ENCODE results near the gene MST1R. TPM values are rescaled to one million over a fixed set of nuclear protein-coding genes. Genes with fewer than 3 reads are reported as not detected.

The MST1R gene
- polyA plus RNA-seq, 2 of the 4 experiments (the other 2 are of a cell fraction), result 5.9 to 7.5 TPM

GRCh38 chr3:49840388-49840787 lies 63.3 kb downstream of the MST1R start:
- H3K9me3 ChIP-seq, result no peaks in the 10 kb centered on the region
- POLR2A ChIA-PET, result no interaction called here
- no peak for ATAC-seq
- no peak overlapping the region for H3K4me2 ChIP-seq
- DNase-seq (ENCODE audit: low read depth in 1 of 2, low spot score in 1 of 2), result no peak
- no peaks in the 10 kb centered on the region for H3K4me1 ChIP-seq
- TF ChIP-seq BCL3 (IDR thresholded peaks at IDR 0.05) (no peak), GATA3 (IDR thresholded peaks at IDR 0.05; ENCODE audit: borderline replicate concordance) (no peak), ZNF302 (CRISPR knock-in tag; IDR thresholded peaks at IDR 0.05) (no peak), ZSCAN20 (CRISPR knock-in tag; IDR thresholded peaks at IDR 0.05) (no peak), EHF (CRISPR knock-in tag; IDR thresholded peaks at IDR 0.05) (no peak), ZC3H11A (IDR thresholded peaks at IDR 0.05) (no peak), SREBF2 (IDR thresholded peaks at IDR 0.05) (no peak), ESRRA (IDR thresholded peaks at IDR 0.05; ENCODE audit: borderline replicate concordance, low read length) (no peak), BHLHE40 (IDR thresholded peaks at IDR 0.05; ENCODE audit: low read depth, low read length) (no peak), HOXB13 (CRISPR knock-in tag; IDR thresholded peaks at IDR 0.05; ENCODE audit: low read depth) (no peak), CHD2 (IDR thresholded peaks at IDR 0.05; ENCODE audit: low read length, partially characterized antibody) (no peak), HDAC2 (IDR thresholded peaks at IDR 0.05) (no peak), RARB (CRISPR knock-in tag; IDR thresholded peaks at IDR 0.05) (no peak), EP300 (IDR thresholded peaks at IDR 0.05) (no peak), FOSL2 (IDR thresholded peaks at IDR 0.05) (no peak), FOSL2 (CRISPR knock-in tag; IDR thresholded peaks at IDR 0.05) (no peak), PHF8 (IDR thresholded peaks at IDR 0.05; ENCODE audit: borderline replicate concordance, low read depth) (no peak), ELK1 (IDR thresholded peaks at IDR 0.05; ENCODE audit: low read depth, low read length) (no peak)
- 67% methylated on average over 2 of the region's 2 CpGs for WGBS (ENCODE audit: missing lambda C conversion rate)
- H3K27ac ChIP-seq, result no peak overlapping the region
- CTCF ChIA-PET, result interaction anchor here (0.5 to 6.6 kb wide), 14 partner anchors 12 to 300 kb away, joined by 3 to 119 read pairs (median 22); partner anchors contain the start of genes AMIGO3, CDHR4, INKA1 and MST1R
- no peak overlapping the region for H3K4me3 ChIP-seq
- FAIRE-seq, result no peak

- H3K4me3 ChIP-seq, result no peak overlapping the region
- no peak overlapping the region for H3K27ac ChIP-seq
- DNase-seq (ENCODE audit: low read depth in 1 of 2, low spot score in 1 of 2) (peak; percentile 40 to 72), FAIRE-seq (no peak), ATAC-seq (peak; percentile 82 to 91; a peak in 5 of 6 replicates)
- ChIA-PET CTCF (interaction anchor here (0.6 to 6.6 kb wide), 49 partner anchors 8 to 1008 kb away, joined by 3 to 119 read pairs (median 4); partner anchors contain the start of genes AMIGO3, CAMKV, CDHR4 and INKA1), POLR2A (interaction anchor here (0.6 kb wide), 1 partner anchor 166 kb away, joined by 3 read pairs; no protein-coding TSS in a partner anchor)
- H3K4me1 ChIP-seq, result no peaks in the 10 kb centered on the region
- WGBS (ENCODE audit: missing lambda C conversion rate), result 43% methylated on average over 6 of the region's 6 CpGs
- H3K4me2 ChIP-seq, result no peak overlapping the region
- no peaks in the 10 kb centered on the region for H3K9me3 ChIP-seq
- TF ChIP-seq RAD21 (conservative IDR thresholded peaks at IDR 0.05 in 1 of 2, IDR thresholded peaks at IDR 0.05 in 1 of 2) (peak; percentile 70 to 71), ESRRA (IDR thresholded peaks at IDR 0.05; ENCODE audit: borderline replicate concordance, low read length) (no peak), CTCF (IDR thresholded peaks at IDR 0.05) (peak; percentile 76), SMC3 (IDR thresholded peaks at IDR 0.05) (peak; percentile 79)
Measured at GRCh38 chr3:49839193-49839809, 64.4 kb downstream of the MST1R start.

Small RNA genes lying within 50 kb of the gene (small RNA-seq; reads per million reads assigned to genes)
- gene RN7SL217P, result 0 reads per million in 6 experiments

Other genes starting within 250 kb of the MST1R start
- 60.8 and 74.9 TPM in 2 replicates for gene APEH, start 229.5 kb downstream of the MST1R start, polyA plus RNA-seq (2011; rRNA removed)
- 57.9 to 66.9 TPM (median 64.9 TPM) in 3 replicates for gene APEH, start 229.5 kb downstream of the MST1R start, polyA plus RNA-seq (2017; fragmentation: RNase III; extraction: RNeasy Plus Mini Kit Qiagen cat#74134 plus additional on column Dnase treatment)
- 3.6 and 5.0 TPM in 2 replicates for gene MST1, start 214.4 kb downstream of the MST1R start, polyA plus RNA-seq (2011; rRNA removed)
- 3.2 to 6.9 TPM (median 4.9 TPM) in 3 replicates for gene MST1, start 214.4 kb downstream of the MST1R start, polyA plus RNA-seq (2017; fragmentation: RNase III; extraction: RNeasy Plus Mini Kit Qiagen cat#74134 plus additional on column Dnase treatment)
- gene RNF123, start 214.3 kb downstream of the MST1R start, polyA plus RNA-seq (2011; rRNA removed), result 14.4 and 21.3 TPM in 2 replicates
- 12.9 to 16.1 TPM (median 16.0 TPM) in 3 replicates for gene RNF123, start 214.3 kb downstream of the MST1R start, polyA plus RNA-seq (2017; fragmentation: RNase III; extraction: RNeasy Plus Mini Kit Qiagen cat#74134 plus additional on column Dnase treatment)
- gene AMIGO3, start 184.2 kb downstream of the MST1R start, polyA plus RNA-seq (2011; rRNA removed), result 0.03 TPM in 1 of 2 replicates, not detected in the other
- gene AMIGO3, start 184.2 kb downstream of the MST1R start, polyA plus RNA-seq (2017; fragmentation: RNase III; extraction: RNeasy Plus Mini Kit Qiagen cat#74134 plus additional on column Dnase treatment), result 0.13 TPM in 1 of 3 replicates, not detected in the others
- 12.2 and 12.9 TPM in 2 replicates for gene GMPPB, start 179.9 kb downstream of the MST1R start, polyA plus RNA-seq (2011; rRNA removed)
- 22.1 to 26.9 TPM (median 24.1 TPM) in 3 replicates for gene GMPPB, start 179.9 kb downstream of the MST1R start, polyA plus RNA-seq (2017; fragmentation: RNase III; extraction: RNeasy Plus Mini Kit Qiagen cat#74134 plus additional on column Dnase treatment)
- 22.2 and 28.9 TPM in 2 replicates for gene IP6K1, start 117.3 kb downstream of the MST1R start, polyA plus RNA-seq (2011; rRNA removed)
- gene IP6K1, start 117.3 kb downstream of the MST1R start, polyA plus RNA-seq (2017; fragmentation: RNase III; extraction: RNeasy Plus Mini Kit Qiagen cat#74134 plus additional on column Dnase treatment), result 15.2 to 16.3 TPM (median 16.2 TPM) in 3 replicates
- gene CDHR4, start 104.0 kb downstream of the MST1R start, polyA plus RNA-seq (2011; rRNA removed), result 0.54 and 0.71 TPM in 2 replicates
- 0.52 to 1.1 TPM (median 0.66 TPM) in 3 replicates for gene CDHR4, start 104.0 kb downstream of the MST1R start, polyA plus RNA-seq (2017; fragmentation: RNase III; extraction: RNeasy Plus Mini Kit Qiagen cat#74134 plus additional on column Dnase treatment)
- gene INKA1, start 100.6 kb downstream of the MST1R start, polyA plus RNA-seq (2011; rRNA removed), result 0.21 and 0.39 TPM in 2 replicates
- 0.51 to 0.75 TPM (median 0.74 TPM) in 3 replicates for gene INKA1, start 100.6 kb downstream of the MST1R start, polyA plus RNA-seq (2017; fragmentation: RNase III; extraction: RNeasy Plus Mini Kit Qiagen cat#74134 plus additional on column Dnase treatment)
- gene UBA7, start 89.9 kb downstream of the MST1R start, polyA plus RNA-seq (2011; rRNA removed), result 0.22 and 0.33 TPM in 2 replicates
- 0.54 to 0.63 TPM (median 0.62 TPM) in 3 replicates for gene UBA7, start 89.9 kb downstream of the MST1R start, polyA plus RNA-seq (2017; fragmentation: RNase III; extraction: RNeasy Plus Mini Kit Qiagen cat#74134 plus additional on column Dnase treatment)
- 10.2 and 10.7 TPM in 2 replicates for gene TRAIP, start 47.3 kb downstream of the MST1R start, polyA plus RNA-seq (2011; rRNA removed)
- 10.7 to 11.9 TPM (median 11.5 TPM) in 3 replicates for gene TRAIP, start 47.3 kb downstream of the MST1R start, polyA plus RNA-seq (2017; fragmentation: RNase III; extraction: RNeasy Plus Mini Kit Qiagen cat#74134 plus additional on column Dnase treatment)
- gene CAMKV, start 34.0 kb downstream of the MST1R start, polyA plus RNA-seq (2011; rRNA removed), result 0.20 and 0.31 TPM in 2 replicates
- 0.31 to 0.51 TPM (median 0.46 TPM) in 3 replicates for gene CAMKV, start 34.0 kb downstream of the MST1R start, polyA plus RNA-seq (2017; fragmentation: RNase III; extraction: RNeasy Plus Mini Kit Qiagen cat#74134 plus additional on column Dnase treatment)
- gene MON1A, start 25.9 kb upstream of the MST1R start, polyA plus RNA-seq (2011; rRNA removed), result 4.2 and 5.1 TPM in 2 replicates
- 4.7 to 5.1 TPM (median 4.7 TPM) in 3 replicates for gene MON1A, start 25.9 kb upstream of the MST1R start, polyA plus RNA-seq (2017; fragmentation: RNase III; extraction: RNeasy Plus Mini Kit Qiagen cat#74134 plus additional on column Dnase treatment)
- 42.2 and 44.2 TPM in 2 replicates for gene RBM6, start 36.3 kb upstream of the MST1R start, polyA plus RNA-seq (2011; rRNA removed)
- gene RBM6, start 36.3 kb upstream of the MST1R start, polyA plus RNA-seq (2017; fragmentation: RNase III; extraction: RNeasy Plus Mini Kit Qiagen cat#74134 plus additional on column Dnase treatment), result 36.3 to 41.4 TPM (median 40.4 TPM) in 3 replicates
- gene RBM5, start 185.0 kb upstream of the MST1R start, polyA plus RNA-seq (2011; rRNA removed), result 92.1 and 123 TPM in 2 replicates
- 66.3 to 87.3 TPM (median 78.9 TPM) in 3 replicates for gene RBM5, start 185.0 kb upstream of the MST1R start, polyA plus RNA-seq (2017; fragmentation: RNase III; extraction: RNeasy Plus Mini Kit Qiagen cat#74134 plus additional on column Dnase treatment)